BE2C (cell line): Measurements from ENCODE around the gene GPR107.

ENCODE experiments used
- DNase-seq: peaks from one replicate; pipeline ENCODE4 v3.0.0-alpha.2; 2020
- H3K27me3 ChIP-seq: fragments of 250-450 bp; sonication (Bioruptor Pico); 2 replicates; pipeline ENCODE4 v1.5.1; 2020; ENCODE audit warnings: mild to moderate bottlenecking
- H3K36me3 ChIP-seq: fragments of 250-450 bp; sonication (Bioruptor Pico); 2 replicates; pipeline ENCODE4 v1.5.1; 2020; ENCODE audit warnings: mild to moderate bottlenecking
- H3K4me1 ChIP-seq: fragments of 250-450 bp; sonication (Bioruptor Pico); 2 replicates; pipeline ENCODE4 v1.5.1; 2020
- H3K4me3 ChIP-seq: 2 replicates; pipeline ENCODE4 v1.5.1; 2011; ENCODE audit warnings: low read depth, low read length
- H3K9me3 ChIP-seq: fragments of 250-450 bp; sonication (Bioruptor Pico); 2 replicates; pipeline ENCODE4 v1.5.1; 2020
- TF ChIP-seq, protein P1 (sequence below): IDR thresholded peaks from 2 replicates; pipeline ENCODE4 v1.5.1; 2012; ENCODE audit warnings: mild to moderate bottlenecking, low read depth, low read length

GPR107 gene

DNA sequence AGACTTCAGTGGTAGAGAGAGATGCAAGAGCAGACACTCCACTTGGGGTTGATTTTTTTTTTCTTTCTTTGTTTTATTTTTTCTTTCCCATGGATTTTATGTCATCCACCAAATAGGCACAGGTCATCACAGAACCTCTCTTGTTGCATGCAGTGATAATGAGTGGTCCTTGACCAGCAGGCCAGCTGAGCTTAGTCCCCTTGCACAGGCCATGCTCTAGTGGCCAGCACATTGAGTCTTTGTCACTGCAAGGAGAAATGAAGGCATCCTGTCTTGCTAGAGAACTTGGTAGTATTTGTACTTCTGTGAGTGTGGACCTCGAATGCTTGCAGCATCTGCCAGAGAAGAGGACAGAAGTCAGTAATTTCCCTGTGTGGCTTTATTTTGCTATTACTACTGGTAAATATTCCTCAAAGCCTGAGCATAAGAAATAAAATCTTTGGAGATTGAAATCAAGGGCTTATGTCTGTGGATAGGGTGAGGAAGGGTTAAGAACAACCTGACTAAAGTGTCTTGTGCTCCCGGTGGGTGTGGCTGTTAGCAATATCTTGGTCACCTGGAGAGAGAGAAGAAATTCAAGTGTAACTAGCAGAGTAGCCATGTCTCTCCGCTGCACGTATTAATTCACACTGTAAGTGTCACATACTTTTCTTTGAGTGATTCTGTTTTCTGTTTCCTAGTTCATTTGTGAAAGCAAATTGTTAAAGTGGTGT is 73.2 kb downstream of the GPR107 start:
- peaks cover 12% of the 10 kb centered on the region for H3K36me3 ChIP-seq
- H3K4me3 ChIP-seq, result no peak overlapping the region
- no peaks in the 10 kb centered on the region for H3K27me3 ChIP-seq
- DNase-seq, result no peak
- TF ChIP-seq, protein P1, sequence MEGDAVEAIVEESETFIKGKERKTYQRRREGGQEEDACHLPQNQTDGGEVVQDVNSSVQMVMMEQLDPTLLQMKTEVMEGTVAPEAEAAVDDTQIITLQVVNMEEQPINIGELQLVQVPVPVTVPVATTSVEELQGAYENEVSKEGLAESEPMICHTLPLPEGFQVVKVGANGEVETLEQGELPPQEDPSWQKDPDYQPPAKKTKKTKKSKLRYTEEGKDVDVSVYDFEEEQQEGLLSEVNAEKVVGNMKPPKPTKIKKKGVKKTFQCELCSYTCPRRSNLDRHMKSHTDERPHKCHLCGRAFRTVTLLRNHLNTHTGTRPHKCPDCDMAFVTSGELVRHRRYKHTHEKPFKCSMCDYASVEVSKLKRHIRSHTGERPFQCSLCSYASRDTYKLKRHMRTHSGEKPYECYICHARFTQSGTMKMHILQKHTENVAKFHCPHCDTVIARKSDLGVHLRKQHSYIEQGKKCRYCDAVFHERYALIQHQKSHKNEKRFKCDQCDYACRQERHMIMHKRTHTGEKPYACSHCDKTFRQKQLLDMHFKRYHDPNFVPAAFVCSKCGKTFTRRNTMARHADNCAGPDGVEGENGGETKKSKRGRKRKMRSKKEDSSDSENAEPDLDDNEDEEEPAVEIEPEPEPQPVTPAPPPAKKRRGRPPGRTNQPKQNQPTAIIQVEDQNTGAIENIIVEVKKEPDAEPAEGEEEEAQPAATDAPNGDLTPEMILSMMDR, result no peak
- no peaks in the 10 kb centered on the region for H3K9me3 ChIP-seq
- peaks cover 32% of the 10 kb centered on the region for H3K4me1 ChIP-seq

DNA sequence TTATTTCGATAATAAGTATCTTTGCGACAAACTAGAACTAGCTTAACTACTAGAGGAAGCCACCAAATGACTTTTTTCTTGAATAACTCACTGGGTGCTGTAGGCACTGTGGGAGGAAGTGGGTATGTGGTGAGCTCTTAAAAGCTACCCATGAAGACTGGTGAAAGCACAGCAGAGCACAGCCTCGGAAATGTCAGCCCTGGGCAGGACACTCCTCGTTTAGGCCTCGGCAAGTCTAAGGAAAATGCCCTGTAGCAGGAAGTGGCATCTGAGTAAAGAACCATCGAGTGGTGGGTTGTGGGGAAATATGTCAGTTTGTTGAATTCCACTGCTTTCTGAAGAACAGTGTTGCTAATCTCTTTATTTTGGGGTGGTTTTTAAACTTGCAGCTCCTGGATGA is 74.5 kb downstream of the GPR107 start:
- peaks cover 25% of the 10 kb centered on the region for H3K4me1 ChIP-seq
- no peak for DNase-seq

DNA sequence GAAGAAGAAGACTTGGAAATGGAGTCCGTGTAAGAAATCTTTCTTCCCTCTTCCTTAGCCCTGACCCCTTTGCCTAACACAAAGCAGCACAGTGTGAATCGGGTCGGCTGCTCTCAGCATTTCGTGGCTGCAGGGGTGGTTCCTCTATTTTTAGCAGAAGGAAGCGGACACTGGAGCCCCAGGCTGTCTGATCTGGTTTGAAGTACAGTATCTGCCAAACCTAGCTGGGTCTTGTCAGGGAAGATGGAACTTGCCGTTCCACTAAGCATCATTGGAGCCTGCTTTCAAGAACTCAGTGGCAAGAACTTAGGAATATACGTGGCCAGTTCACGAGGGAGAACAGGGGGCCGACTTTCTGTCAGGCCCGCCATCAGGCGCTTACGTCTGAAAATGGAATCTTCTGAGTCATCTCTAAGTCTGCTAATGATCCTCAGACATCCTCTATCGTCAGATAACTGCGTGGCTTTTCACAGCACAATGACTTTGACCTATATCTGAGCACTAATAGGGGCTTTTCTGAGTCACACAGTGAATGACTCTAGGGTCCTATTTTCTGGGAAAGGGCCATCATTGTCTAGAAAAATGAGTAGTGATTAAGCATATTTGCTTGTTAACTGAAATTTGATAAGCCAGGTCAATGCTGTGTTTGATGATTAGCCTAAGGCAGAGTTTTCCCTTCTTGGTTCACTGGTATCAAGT is 75.2 kb downstream of the GPR107 start:
- H3K27me3 ChIP-seq, result no peaks in the 10 kb centered on the region
- H3K9me3 ChIP-seq, result no peaks in the 10 kb centered on the region
- H3K36me3 ChIP-seq, result peaks cover 12% of the 10 kb centered on the region
- DNase-seq, result no peak
- peaks cover 25% of the 10 kb centered on the region for H3K4me1 ChIP-seq
- TF ChIP-seq, protein P1, result no peak
- H3K4me3 ChIP-seq, result no peak overlapping the region

More for the DNA sequence above, 74.5 kb downstream of the GPR107 start:
- no peaks in the 10 kb centered on the region for H3K9me3 ChIP-seq
- peaks cover 12% of the 10 kb centered on the region for H3K36me3 ChIP-seq
- no peaks in the 10 kb centered on the region for H3K27me3 ChIP-seq
- H3K4me3 ChIP-seq, result no peak overlapping the region
- TF ChIP-seq, protein P1, result no peak

DNA sequence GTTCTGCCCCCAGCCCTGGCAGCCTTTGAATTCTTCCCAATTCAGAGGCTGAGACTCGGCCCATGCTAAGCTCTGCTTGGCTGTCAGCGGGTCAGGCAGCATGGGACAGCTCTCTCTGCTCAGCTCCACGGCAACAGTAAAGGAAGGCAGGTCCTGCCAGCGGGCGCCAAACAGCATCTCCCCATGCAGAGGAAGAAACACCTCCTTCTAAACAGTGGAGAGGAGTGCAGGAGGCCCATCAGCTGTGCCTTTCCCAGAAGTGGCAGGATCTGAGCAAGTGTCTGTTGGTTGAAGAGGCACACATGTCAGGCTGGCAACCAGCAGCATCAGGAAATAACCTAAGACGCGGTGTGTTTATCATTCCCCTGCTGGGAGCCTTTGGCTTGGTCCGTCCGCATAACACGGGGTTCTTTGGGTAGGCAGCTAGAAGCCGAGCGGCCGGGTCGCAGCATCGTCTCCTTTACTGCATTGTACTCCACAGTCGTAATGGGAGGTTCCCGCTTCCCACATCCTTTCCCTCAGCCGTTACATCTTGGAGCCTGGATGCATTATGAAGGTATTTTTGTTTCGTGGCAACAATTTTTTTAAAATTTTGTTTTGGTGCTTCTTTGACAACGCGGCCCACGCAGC is 75.8 kb downstream of the GPR107 start:
- Histone ChIP-seq H3K27me3 (no peaks in the 10 kb centered on the region), H3K9me3 (no peaks in the 10 kb centered on the region), H3K4me3 (no peak overlapping the region), H3K4me1 (peaks cover 19% of the 10 kb centered on the region), H3K36me3 (peaks cover 12% of the 10 kb centered on the region)
- TF ChIP-seq, protein P1, result no peak
- DNase-seq, result no peak

DNA sequence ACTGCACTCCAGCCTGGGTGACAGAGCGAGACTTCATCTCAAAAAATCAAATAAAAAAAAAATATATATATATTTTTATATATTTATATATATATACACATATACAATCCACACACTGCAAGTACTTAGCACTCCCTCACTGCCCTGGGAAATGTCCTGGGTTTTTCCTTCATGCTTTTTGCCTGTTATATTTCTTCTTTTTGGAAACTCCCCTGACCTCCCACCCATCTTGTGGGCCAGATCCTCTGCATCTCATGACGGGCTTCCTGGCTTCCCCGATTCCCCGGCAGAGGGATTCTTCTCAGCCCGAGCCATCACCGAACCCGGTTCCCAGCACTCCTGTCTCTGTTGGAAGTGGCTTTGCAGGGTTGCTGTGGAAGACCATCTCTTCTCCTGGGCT is 79.0 kb downstream of the GPR107 start:
- no peaks in the 10 kb centered on the region for H3K9me3 ChIP-seq
- TF ChIP-seq, protein P1, result no peak
- H3K36me3 ChIP-seq, result peaks cover 17% of the 10 kb centered on the region
- H3K4me3 ChIP-seq, result no peak overlapping the region
- no peaks in the 10 kb centered on the region for H3K27me3 ChIP-seq
- no peak for DNase-seq
- peaks cover 18% of the 10 kb centered on the region for H3K4me1 ChIP-seq
